K562 (cell line): ENCODE results near the gene GPR119. TPM values are rescaled to one million over a fixed set of nuclear protein-coding genes. Genes with fewer than 3 reads are reported as not detected.
A peak's percentile ranks its signal among the peaks of the same experiment; 100 is the strongest.

Source experiments
- ATF7 ChIP-seq: fragments of 450-650 bp; IDR thresholded peaks from 2 replicates; pipeline ENCODE4 v1.7.1; 2014; ENCODE audit warnings: mild to moderate bottlenecking, moderate library complexity
- C11orf30 ChIP-seq: fragments of 450-650 bp; IDR thresholded peaks from 2 replicates; pipeline ENCODE4 v1.6.1; 2016; ENCODE audit warnings: low read depth, mild to moderate bottlenecking
- CREB1 ChIP-seq, 2 experiments: sonication (generic) in 1 of 2; formaldehyde crosslinking in 1 of 2; IDR thresholded peaks; 2 replicates each; pipeline versions ENCODE4 v1.6.1 to v1.8.0; 2012 to 2022; ENCODE audit warnings: inconsistent platforms in 1 of 2, mild to moderate bottlenecking in 1 of 2, missing genetic modification reagents in 1 of 2, moderate library complexity in 1 of 2
- GABPA ChIP-seq: fragments of 200-800 bp; sonication (Bioruptor generic); conservative IDR thresholded peaks from 2 replicates; pipeline ENCODE4 v1.6.1; 2016; ENCODE audit warnings: low read depth, missing genetic modification characterization, missing compliant biosample characterization
- MAFG ChIP-seq: fragments of 450-650 bp; conservative IDR thresholded peaks from 2 replicates; pipeline ENCODE4 v1.6.1; 2016; ENCODE audit warnings: missing genetic modification characterization, missing compliant biosample characterization
- MEIS2 ChIP-seq: fragments of 450-650 bp; IDR thresholded peaks from 2 replicates; pipeline ENCODE4 v1.6.1; 2014; ENCODE audit warnings: mild to moderate bottlenecking; ENCODE audit not compliant: partially characterized antibody
- NR2C2 ChIP-seq, 2 experiments: fragments of 200-800 bp in 1 of 2; sonication (Bioruptor generic) in 1 of 2; sonication (generic) in 1 of 2; formaldehyde crosslinking in 1 of 2; IDR thresholded peaks; 2 replicates each; pipeline versions ENCODE4 v1.6.1 to v1.8.0; 2016 to 2022; ENCODE audit warnings: mild to moderate bottlenecking in 1 of 2, missing compliant biosample characterization in 1 of 2, missing genetic modification characterization in 1 of 2, missing genetic modification reagents in 1 of 2
- PHF20 ChIP-seq: fragments of 450-650 bp; IDR thresholded peaks from 2 replicates; pipeline ENCODE4 v1.6.1; 2018; ENCODE audit not compliant: partially characterized antibody
- POLR2AphosphoS5 ChIP-seq: IDR thresholded peaks from 2 replicates; pipeline ENCODE4 v1.6.1; 2011; ENCODE audit warnings: mild to moderate bottlenecking, low read depth, low read length, moderate library complexity; ENCODE audit not compliant: control insufficient read depth, insufficient read depth
- POLR2H ChIP-seq: IDR thresholded peaks from 2 replicates; pipeline ENCODE4 v1.6.1; 2016; ENCODE audit warnings: missing genetic modification characterization, low read depth, mild to moderate bottlenecking, control low read depth, missing compliant biosample characterization, moderate library complexity
- TBP ChIP-seq: optimal IDR thresholded peaks from 2 replicates; pipeline ENCODE3; 2011; ENCODE audit warnings: low read depth, low read length, improper control_type of control experiment
- ZNF354B ChIP-seq: fragments of 250-450 bp; sonication (Bioruptor Pico); IDR thresholded peaks from 2 replicates; pipeline ENCODE4 v1.4.0; 2020
- polyA plus RNA-seq, 8 experiments: library from polyadenylated mRNA; depleted of rRNA in 4 of 8; stranded (reverse) in 5 of 8; unstranded in 3 of 8; fragments of >200 nt; fragmentation: Nextera tagmentation in 2 of 8; fragmentation: Illumina TruSeq in 1 of 8; extraction: Ambion mirVana in 2 of 8; extraction: Trizol in 1 of 8; gene quantifications; 2 replicates each; pipeline versions ENCODE4 v1.2.1 to v1.2.3, GENCODE V29; 2011 to 2014; ENCODE audit warnings: inconsistent platforms in 1 of 8, missing spikeins in 1 of 8
- total RNA-seq, 7 experiments: library from RNA; depleted of rRNA in 6 of 7; stranded (reverse); fragments of >200 nt in 6 of 7; fragmentation: Illumina TruSeq in 2 of 7; extraction: Trizol in 2 of 7; gene quantifications; 2 replicates each; pipeline versions ENCODE4 v1.2.1 to v1.2.3, GENCODE V29; 2011 to 2021; ENCODE audit warnings: low replicate concordance in 1 of 7
- TF ChIP-seq, protein P1 (sequence below): fragments of 250-450 bp; sonication (Bioruptor Pico); IDR thresholded peaks from 2 replicates; pipeline ENCODE4 v1.4.0; 2020; ENCODE audit warnings: mild to moderate bottlenecking
- TF ChIP-seq, protein P2 (sequence below): fragments of 250-450 bp; sonication (Bioruptor Pico); IDR thresholded peaks from 2 replicates; pipeline ENCODE4 v1.9.0; 2021; ENCODE audit warnings: mild to moderate bottlenecking, inconsistent platforms
- TF ChIP-seq, protein P3 (sequence below), 2 experiments: IDR thresholded peaks; 2 replicates each; pipeline ENCODE4 v1.6.1; 2012; ENCODE audit warnings: improper control_type of control experiment in 2 of 2, low read depth in 2 of 2, low read length in 2 of 2, borderline replicate concordance in 1 of 2
- TF ChIP-seq, protein P4 (sequence below): fragments of 250-450 bp; sonication (Bioruptor Pico); IDR thresholded peaks from 2 replicates; pipeline ENCODE4 v1.4.0; 2020; ENCODE audit warnings: mild to moderate bottlenecking, moderate library complexity

Gene GPR119
- total and polyA plus RNA-seq, 9 of the 15 experiments (the other 6 are each of a cell fraction or from before 2014, with no cell fraction given), result not detected

DNA sequence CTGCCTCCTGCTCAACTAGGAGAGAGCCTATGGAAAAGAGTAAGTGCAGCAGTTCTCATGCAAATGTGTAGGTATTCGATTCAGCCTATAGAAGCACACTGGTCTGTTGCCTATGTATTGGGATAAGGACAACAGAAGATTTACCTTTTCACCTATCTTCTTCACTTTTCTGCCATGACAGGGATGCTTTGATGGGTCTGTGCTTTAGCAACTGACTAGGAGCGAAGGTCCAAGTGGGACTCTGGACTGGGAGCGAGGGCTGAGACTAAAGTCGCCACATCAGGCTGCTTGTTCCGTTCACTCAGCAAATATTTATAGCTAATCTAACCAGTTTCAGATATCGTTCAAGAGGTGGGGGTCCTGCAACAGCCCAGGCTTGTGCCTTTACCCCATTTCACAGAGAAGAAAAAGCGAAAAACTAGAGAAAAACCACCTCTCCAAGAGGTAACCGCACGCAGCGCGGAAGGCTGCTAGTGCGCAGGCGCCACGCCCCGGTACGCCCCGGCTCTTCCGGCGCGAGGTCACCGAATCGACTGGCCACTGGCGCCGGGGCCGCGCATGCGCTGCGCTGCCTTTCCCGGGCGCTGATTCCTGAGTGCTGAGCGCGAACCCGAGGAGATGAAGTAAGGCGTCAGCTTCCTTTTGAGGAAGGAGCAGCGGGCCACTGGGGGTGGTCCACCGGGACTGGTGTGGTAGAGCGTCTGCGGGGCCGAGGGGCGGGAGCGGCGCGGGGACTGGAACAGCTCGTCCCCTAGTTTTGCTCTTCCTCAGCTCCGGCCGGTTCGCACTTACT, 16.1 kb upstream of the GPR119 start, which contains the start of gene RBMX2 (continued):
- peak; percentile 59 for TF ChIP-seq ATF7
- TF ChIP-seq, protein P1, sequence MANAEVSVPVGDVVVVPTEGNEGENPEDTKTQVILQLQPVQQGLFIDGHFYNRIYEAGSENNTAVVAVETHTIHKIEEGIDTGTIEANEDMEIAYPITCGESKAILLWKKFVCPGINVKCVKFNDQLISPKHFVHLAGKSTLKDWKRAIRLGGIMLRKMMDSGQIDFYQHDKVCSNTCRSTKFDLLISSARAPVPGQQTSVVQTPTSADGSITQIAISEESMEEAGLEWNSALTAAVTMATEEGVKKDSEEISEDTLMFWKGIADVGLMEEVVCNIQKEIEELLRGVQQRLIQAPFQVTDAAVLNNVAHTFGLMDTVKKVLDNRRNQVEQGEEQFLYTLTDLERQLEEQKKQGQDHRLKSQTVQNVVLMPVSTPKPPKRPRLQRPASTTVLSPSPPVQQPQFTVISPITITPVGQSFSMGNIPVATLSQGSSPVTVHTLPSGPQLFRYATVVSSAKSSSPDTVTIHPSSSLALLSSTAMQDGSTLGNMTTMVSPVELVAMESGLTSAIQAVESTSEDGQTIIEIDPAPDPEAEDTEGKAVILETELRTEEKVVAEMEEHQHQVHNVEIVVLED (CRISPR knock-in tag), result peak; percentile 76
- peak; percentile 90 for TF ChIP-seq MEIS2
- TF ChIP-seq C11orf30, result peak; percentile 67
- peak; percentile 25; the same call in 1 of the 2 replicates for TF ChIP-seq MAFG (tag)
- TF ChIP-seq CREB1 (IDR thresholded peaks at IDR 0.05), result peak; percentile 52
- TF ChIP-seq CREB1 (CRISPR knock-in tag; IDR thresholded peaks at IDR 0.05), result peak; percentile 21; the same call in 1 of the 2 replicates
- peak; percentile 37 for TF ChIP-seq TBP
- peak; percentile 71; the same call in 1 of the 2 replicates for TF ChIP-seq POLR2AphosphoS5
- TF ChIP-seq, protein P2, sequence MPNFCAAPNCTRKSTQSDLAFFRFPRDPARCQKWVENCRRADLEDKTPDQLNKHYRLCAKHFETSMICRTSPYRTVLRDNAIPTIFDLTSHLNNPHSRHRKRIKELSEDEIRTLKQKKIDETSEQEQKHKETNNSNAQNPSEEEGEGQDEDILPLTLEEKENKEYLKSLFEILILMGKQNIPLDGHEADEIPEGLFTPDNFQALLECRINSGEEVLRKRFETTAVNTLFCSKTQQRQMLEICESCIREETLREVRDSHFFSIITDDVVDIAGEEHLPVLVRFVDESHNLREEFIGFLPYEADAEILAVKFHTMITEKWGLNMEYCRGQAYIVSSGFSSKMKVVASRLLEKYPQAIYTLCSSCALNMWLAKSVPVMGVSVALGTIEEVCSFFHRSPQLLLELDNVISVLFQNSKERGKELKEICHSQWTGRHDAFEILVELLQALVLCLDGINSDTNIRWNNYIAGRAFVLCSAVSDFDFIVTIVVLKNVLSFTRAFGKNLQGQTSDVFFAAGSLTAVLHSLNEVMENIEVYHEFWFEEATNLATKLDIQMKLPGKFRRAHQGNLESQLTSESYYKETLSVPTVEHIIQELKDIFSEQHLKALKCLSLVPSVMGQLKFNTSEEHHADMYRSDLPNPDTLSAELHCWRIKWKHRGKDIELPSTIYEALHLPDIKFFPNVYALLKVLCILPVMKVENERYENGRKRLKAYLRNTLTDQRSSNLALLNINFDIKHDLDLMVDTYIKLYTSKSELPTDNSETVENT (CRISPR knock-in tag), result 0 out of 2 replicates have a peak, but pooled peaks have one; percentile 47
- TF ChIP-seq GABPA (tag), result peak; percentile 79
- TF ChIP-seq NR2C2 (CRISPR knock-in tag; IDR thresholded peaks at IDR 0.05), result no peak
- peak; percentile 97 for TF ChIP-seq NR2C2 (tag; IDR thresholded peaks at IDR 0.05)
- peak; percentile 57; the same call in 1 of the 2 replicates for TF ChIP-seq POLR2H (tag)
- TF ChIP-seq, protein P3, sequence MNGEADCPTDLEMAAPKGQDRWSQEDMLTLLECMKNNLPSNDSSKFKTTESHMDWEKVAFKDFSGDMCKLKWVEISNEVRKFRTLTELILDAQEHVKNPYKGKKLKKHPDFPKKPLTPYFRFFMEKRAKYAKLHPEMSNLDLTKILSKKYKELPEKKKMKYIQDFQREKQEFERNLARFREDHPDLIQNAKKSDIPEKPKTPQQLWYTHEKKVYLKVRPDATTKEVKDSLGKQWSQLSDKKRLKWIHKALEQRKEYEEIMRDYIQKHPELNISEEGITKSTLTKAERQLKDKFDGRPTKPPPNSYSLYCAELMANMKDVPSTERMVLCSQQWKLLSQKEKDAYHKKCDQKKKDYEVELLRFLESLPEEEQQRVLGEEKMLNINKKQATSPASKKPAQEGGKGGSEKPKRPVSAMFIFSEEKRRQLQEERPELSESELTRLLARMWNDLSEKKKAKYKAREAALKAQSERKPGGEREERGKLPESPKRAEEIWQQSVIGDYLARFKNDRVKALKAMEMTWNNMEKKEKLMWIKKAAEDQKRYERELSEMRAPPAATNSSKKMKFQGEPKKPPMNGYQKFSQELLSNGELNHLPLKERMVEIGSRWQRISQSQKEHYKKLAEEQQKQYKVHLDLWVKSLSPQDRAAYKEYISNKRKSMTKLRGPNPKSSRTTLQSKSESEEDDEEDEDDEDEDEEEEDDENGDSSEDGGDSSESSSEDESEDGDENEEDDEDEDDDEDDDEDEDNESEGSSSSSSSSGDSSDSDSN (IDR thresholded peaks at IDR 0.05; ENCODE audit: borderline replicate concordance in 1 of 2, low read depth in 2 of 2, low read length in 2 of 2), result 0 out of 4 replicates have a peak, but pooled peaks of 1 of the 2 experiments have one; percentile 6
- no peak for TF ChIP-seq ZNF354B (CRISPR knock-in tag)
- peak; percentile 71 for TF ChIP-seq PHF20
- TF ChIP-seq, protein P4, sequence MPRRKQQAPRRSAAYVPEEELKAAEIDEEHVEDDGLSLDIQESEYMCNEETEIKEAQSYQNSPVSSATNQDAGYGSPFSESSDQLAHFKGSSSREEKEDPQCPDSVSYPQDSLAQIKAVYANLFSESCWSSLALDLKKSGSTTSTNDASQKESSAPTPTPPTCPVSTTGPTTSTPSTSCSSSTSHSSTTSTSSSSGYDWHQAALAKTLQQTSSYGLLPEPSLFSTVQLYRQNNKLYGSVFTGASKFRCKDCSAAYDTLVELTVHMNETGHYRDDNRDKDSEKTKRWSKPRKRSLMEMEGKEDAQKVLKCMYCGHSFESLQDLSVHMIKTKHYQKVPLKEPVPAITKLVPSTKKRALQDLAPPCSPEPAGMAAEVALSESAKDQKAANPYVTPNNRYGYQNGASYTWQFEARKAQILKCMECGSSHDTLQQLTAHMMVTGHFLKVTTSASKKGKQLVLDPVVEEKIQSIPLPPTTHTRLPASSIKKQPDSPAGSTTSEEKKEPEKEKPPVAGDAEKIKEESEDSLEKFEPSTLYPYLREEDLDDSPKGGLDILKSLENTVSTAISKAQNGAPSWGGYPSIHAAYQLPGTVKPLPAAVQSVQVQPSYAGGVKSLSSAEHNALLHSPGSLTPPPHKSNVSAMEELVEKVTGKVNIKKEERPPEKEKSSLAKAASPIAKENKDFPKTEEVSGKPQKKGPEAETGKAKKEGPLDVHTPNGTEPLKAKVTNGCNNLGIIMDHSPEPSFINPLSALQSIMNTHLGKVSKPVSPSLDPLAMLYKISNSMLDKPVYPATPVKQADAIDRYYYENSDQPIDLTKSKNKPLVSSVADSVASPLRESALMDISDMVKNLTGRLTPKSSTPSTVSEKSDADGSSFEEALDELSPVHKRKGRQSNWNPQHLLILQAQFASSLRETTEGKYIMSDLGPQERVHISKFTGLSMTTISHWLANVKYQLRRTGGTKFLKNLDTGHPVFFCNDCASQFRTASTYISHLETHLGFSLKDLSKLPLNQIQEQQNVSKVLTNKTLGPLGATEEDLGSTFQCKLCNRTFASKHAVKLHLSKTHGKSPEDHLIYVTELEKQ (CRISPR knock-in tag), result no peak
